H7 (cell line): ENCODE data around the gene RADIL. TPM values are rescaled to one million over a fixed set of nuclear protein-coding genes. Genes with fewer than 3 reads are reported as not detected.

Experiments
- DNase-seq: peaks from one replicate; pipeline ENCODE4 v3.0.0; 2012
- H3K27me3 ChIP-seq: 2 replicates; pipeline ENCODE4 v1.6.0; 2011; ENCODE audit warnings: mild to moderate bottlenecking, low read length; ENCODE audit not compliant: control insufficient read depth, insufficient read depth
- H3K36me3 ChIP-seq: replicated peaks from 2 replicates; pipeline ENCODE4 v1.5.1; 2011; ENCODE audit warnings: low read length; ENCODE audit not compliant: control insufficient read depth, insufficient read depth
- H3K4me3 ChIP-seq: 2 replicates; pipeline ENCODE4 v1.5.1; 2011; ENCODE audit warnings: low read depth, mild to moderate bottlenecking, control low read depth, low read length, moderate library complexity; ENCODE audit not compliant: insufficient read depth
- total RNA-seq: library from RNA; depleted of rRNA; stranded (reverse); fragments of >200 nt; shearing (Covaris generic); gene quantifications from 2 replicates; pipeline ENCODE4 v1.2.3, GENCODE V29; 2014

RADIL gene
- total RNA-seq, 1 experiment from 2014 or later = 9.8 TPM

- no peaks in the 10 kb centered on the region for H3K27me3 ChIP-seq
- H3K4me3 ChIP-seq = no peak overlapping the region
- DNase-seq = no peak
- no peaks in the 10 kb centered on the region for H3K36me3 ChIP-seq
Observed at GRCh38 chr7:4850262-4850795, 33.2 kb downstream of the RADIL start.

- Histone ChIP-seq H3K36me3 (no peaks in the 10 kb centered on the region), H3K4me3 (no peak overlapping the region), H3K27me3 (no peaks in the 10 kb centered on the region)
- DNase-seq = peak; percentile 73
Observed at GRCh38 chr7:4849390-4849789, 34.1 kb downstream of the RADIL start.

DNA sequence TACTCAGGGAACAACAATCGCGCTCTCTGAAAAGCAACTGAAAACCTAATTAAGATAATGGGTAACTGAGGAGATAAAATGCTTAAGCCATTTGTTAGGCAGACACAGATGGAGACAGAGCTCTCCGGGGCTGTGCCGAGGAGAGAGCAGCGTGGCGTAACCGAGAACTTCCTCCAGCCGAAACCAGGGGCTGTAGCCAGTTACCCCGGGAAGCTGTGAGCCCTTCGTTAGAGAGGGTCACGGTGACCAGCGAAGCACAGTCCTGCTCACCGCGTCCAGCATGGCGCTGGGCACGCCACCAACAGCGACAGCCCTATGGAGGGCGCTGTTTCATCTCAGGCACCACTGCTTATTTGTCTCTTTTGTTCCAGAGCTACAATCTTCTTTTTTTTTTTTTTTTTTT lies 37.8 kb downstream of the RADIL start:
- DNase-seq = peak; percentile 90
- no peaks in the 10 kb centered on the region for H3K27me3 ChIP-seq
- no peaks in the 10 kb centered on the region for H3K36me3 ChIP-seq
- no peak overlapping the region for H3K4me3 ChIP-seq

DNA sequence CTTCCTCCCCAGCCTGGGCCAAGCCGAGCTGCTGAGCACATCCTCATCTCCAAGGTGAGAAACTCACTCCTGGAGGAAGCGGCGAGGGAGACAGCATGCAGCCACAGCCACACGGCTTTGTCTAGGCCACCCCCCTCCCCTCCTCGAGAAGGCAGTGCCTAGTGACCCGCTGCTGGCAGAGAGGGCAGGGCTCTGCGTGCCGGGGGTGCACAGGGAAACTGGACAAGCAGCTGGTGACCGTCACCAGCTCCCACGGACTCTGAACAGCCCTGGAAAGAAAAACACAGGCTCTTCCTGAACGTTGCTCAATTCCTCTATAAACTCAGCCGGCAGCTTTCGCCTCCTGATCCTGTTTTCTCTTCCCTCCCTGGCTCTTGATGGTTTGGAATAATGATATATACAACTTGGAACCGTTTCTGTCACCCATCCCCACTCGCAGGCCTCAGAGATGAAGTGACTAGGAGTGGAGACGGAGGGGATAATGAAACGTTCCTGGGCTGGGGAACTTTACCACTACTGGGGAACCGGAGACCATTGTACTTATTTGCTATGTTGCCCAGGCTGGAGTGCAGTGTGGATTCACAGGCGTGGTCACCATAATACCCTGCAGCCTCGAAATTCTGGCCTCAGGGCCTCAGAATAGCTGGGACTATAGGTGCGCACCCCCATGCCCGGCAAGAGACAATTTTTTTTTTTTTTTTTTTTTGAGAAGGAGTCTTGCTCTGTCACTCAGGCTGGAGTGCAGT lies 41.0 kb downstream of the RADIL start:
- Histone ChIP-seq H3K4me3 (no peak overlapping the region), H3K27me3 (no peaks in the 10 kb centered on the region), H3K36me3 (no peaks in the 10 kb centered on the region)
- DNase-seq = no peak

DNA sequence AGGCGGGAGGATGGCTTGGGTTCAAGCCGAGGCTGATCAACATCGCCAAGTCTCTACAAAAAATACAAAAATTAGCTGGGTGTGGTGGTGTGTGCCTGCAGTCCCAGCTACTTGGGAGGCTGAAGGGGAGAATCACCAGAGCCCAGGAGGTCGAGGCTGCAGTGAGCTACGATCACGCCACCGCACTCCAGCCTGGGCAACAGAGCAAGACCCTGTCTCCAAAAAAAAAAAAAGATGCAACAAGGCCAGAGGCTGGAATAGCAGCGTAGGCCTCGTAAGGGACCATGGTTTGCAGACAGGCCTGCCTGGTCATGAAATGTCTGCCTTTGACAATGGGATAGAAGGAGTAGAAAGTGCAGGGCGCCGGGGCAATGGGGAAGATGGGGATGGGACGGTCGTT lies 41.7 kb downstream of the RADIL start:
- Histone ChIP-seq H3K4me3 (no peak overlapping the region), H3K27me3 (no peaks in the 10 kb centered on the region), H3K36me3 (no peaks in the 10 kb centered on the region)
- no peak for DNase-seq

GRCh38 chr7:4841007-4841784 lies 42.3 kb downstream of the RADIL start:
- no peak for DNase-seq
- no peak overlapping the region for H3K4me3 ChIP-seq
- H3K36me3 ChIP-seq = no peaks in the 10 kb centered on the region
- H3K27me3 ChIP-seq = no peaks in the 10 kb centered on the region

DNA sequence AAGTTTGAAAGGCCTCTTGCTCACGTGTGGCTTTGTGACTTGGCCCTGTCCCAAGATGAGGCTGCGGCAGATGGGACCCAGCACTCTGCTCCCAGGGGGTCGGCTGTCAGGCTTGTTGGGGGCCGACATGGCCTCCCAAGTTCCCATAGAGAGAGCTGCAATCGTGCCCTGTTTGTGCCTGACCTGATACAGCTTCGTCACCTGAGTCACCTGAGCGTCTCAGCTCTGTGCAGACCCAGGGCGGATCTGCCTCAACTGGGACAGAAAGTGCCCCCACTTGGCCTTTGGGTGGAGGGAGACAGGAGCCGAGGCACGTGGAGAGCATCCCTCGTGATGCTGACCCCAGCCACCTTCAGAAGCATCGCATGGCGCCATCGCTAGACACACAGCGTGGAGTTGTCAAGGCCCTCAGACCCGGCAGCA lies 43.4 kb downstream of the RADIL start:
- H3K27me3 ChIP-seq = no peaks in the 10 kb centered on the region
- no peaks in the 10 kb centered on the region for H3K36me3 ChIP-seq
- no peak overlapping the region for H3K4me3 ChIP-seq
- no peak for DNase-seq

- H3K36me3 ChIP-seq = no peaks in the 10 kb centered on the region
- H3K27me3 ChIP-seq = no peaks in the 10 kb centered on the region
- H3K4me3 ChIP-seq = no peak overlapping the region
- DNase-seq = no peak
Observed at GRCh38 chr7:4838626-4839334, 44.7 kb downstream of the RADIL start.

- Histone ChIP-seq H3K4me3 (no peak overlapping the region), H3K36me3 (no peaks in the 10 kb centered on the region), H3K27me3 (no peaks in the 10 kb centered on the region)
- peak; percentile 92 for DNase-seq
Observed at GRCh38 chr7:4837803-4838625, 45.5 kb downstream of the RADIL start.

DNA sequence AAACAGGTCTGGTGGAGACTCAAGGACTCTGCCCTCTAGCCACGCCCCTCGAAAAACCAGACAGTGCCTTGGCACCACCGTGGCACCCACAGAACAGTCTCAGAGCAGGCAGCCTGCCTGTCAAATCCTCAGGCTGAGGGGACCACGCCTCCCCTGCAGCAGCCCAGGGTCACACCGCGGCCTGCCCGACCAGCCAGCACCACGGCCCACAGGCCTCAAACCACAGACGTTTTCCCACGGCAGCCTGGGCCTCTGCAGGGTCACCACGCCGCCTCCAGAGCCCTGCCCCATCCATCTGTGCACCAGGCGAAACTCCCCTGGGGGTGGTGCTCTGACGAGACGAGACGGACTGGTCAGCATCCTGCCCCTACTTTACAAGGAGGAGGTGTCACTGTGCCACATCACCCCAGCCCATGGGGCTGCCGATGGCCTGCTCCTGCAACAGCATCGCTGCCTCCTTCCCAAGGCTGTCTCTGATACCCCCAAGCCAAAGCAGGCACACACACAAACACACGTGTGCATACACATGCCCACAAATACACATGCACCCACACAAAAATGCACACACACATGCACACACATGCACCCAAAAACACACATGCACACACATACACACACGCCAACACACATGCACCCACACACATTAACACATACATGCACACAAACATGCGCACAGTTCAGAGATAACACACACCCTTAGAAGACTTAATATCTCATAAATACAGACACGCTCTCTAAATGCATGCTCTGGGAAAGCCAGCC lies 46.3 kb downstream of the RADIL start:
- Histone ChIP-seq H3K27me3 (no peaks in the 10 kb centered on the region), H3K36me3 (no peaks in the 10 kb centered on the region), H3K4me3 (no peak overlapping the region)
- peak; percentile 48 for DNase-seq

GRCh38 chr7:4836206-4836661 lies 47.3 kb downstream of the RADIL start:
- no peaks in the 10 kb centered on the region for H3K36me3 ChIP-seq
- DNase-seq = peak; percentile 46
- H3K4me3 ChIP-seq = no peak overlapping the region
- no peaks in the 10 kb centered on the region for H3K27me3 ChIP-seq

- Histone ChIP-seq H3K36me3 (no peaks in the 10 kb centered on the region), H3K27me3 (no peaks in the 10 kb centered on the region), H3K4me3 (no peak overlapping the region)
- DNase-seq = peak; percentile 52
Observed at GRCh38 chr7:4835398-4836205, 47.9 kb downstream of the RADIL start.
